CD4-positive, alpha-beta T cell treated with Interleukin-17A for 1 hour (primary cell): ENCODE measurements around the gene COL8A2.

ENCODE experiments used
- DNase-seq: peaks from one replicate; pipeline ENCODE4 v3.0.0-alpha.2; 2020

COL8A2 gene

DNA sequence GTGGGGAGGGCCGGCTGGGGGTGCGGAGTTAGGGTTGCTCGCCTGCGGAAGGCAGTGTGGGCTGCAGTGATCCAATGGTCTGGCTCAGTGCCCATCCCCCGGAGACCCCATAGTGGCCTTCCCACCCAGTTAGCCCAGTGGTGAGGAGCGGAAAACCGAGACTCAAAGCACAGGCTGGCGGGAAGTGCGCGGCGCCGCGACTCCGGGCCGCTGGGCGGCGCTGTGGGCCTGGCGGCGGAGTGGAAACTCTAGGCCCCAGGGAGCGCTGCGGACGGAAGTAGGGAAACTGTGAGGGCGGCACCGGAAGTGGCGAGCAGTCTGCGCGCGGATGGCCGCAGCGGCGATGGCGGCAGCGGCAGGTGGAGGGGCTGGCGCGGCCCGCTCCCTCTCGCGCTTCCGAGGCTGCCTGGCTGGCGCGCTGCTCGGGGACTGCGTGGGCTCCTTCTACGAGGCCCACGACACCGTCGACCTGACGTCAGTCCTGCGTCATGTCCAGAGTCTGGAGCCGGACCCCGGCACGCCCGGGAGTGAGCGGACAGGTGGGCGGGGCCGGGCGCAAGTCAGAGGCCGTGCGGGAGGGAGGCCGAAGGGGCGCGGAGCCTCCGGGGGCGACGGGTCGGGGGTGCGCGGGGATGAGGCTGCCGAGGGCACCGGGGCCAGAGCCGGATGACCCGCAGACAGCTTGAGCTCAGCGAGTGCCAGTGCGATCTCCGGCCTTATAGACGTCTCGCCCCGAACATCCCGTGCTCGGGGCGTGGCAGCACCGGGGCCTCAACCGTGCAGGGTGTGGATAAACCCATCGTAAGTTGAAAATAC is 36.2 kb downstream of the COL8A2 start, which contains the start of gene ADPRS:
TSS of gene ADPRS (plus strand) at position 316 of the 816 bp plus-strand sequence. CDS start at position 329, 13 bp downstream.
- peak; percentile 91 for DNase-seq

DNA sequence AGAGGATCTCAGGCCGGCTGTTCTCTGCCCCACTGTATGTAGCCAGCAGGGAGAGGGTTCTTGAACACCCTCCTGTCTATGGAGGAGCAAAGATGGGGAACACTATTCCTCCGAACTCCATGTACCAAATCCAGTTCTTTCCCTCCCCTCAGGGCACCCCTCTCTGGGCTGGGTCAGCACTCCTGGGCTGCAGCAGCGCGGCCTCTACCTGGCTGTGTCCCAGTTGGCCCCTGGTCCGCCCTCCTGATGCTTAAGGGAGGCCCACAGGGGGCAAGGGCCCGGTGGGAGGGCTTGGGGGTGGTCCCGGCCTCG is 36.8 kb downstream of the COL8A2 start:
- no peak for DNase-seq

DNA sequence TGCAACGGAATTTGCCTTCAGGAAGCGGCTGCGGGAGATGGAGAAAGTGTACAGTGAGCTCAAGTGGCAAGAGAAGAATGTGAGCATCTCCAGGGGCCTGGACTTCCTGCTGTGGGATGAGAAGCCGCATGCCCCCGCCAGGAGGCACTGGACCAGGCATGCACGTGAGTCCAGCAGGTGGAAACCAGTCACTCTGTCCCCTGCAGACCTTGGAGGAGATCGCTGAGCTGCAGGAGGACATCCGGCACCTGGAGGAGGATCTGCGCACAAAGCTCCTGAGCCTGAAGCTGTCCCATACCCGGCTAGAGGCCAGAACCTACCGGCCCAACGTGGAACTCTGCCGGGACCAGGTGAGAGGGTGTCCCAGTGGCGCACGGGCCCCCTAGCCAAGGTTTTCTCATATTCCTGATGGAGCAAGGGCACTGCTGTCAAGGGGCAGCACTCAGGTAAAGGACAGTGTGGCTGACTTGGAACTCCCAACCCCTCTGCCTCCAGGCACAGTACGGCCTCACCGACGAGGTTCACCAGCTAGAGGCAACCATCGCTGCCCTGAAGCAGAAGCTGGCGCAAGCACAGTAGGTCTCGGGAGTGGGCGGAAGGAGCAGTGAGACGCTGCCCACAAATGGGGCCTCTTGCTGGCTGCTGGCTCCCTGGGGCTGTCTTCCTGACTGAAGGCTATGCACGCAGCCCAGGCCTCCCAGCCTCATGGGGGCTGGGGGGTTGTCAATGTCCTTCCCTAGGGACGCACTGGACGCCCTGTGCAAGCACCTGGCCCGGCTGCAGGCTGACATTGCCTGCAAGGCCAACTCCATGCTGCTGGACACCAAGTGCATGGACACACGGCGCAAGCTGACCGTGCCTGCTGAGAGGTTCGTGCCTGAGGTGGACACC is 37.5 kb downstream of the COL8A2 start:
- DNase-seq, result no peak

DNA sequence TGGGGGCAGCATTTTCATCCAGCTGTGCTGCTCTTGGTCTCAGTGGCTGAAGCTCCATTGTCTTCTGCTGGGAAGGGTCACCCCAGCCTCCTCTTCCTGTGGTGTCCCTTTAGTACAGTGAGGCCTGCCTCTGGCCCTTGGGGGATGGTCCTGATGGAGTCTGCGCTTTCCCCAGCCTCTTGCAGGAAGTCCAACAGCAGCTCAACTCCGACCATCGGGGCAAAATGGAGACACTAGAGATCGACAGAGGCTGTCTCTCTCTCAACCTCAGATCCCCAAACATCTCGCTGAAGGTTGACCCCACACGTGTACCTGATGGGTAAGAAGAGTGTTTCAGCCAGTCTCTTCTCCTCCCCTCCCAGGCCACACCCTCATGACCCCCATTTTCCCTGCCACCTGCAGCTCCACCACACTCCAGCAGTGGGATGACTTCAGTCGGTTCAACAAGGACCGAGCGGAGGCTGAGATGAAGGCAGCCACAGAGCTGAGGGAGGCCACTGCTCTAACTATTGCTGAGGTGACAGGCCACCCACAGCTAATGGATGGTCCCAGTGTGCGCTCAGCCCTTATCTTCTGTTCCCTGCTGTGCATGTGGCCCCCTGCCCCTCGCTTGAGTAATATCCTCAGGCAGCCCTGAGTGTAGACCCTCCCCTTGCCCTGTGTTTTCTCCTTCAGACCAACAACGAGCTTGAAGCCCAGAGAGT is 38.3 kb downstream of the COL8A2 start:
- no peak for DNase-seq

DNA sequence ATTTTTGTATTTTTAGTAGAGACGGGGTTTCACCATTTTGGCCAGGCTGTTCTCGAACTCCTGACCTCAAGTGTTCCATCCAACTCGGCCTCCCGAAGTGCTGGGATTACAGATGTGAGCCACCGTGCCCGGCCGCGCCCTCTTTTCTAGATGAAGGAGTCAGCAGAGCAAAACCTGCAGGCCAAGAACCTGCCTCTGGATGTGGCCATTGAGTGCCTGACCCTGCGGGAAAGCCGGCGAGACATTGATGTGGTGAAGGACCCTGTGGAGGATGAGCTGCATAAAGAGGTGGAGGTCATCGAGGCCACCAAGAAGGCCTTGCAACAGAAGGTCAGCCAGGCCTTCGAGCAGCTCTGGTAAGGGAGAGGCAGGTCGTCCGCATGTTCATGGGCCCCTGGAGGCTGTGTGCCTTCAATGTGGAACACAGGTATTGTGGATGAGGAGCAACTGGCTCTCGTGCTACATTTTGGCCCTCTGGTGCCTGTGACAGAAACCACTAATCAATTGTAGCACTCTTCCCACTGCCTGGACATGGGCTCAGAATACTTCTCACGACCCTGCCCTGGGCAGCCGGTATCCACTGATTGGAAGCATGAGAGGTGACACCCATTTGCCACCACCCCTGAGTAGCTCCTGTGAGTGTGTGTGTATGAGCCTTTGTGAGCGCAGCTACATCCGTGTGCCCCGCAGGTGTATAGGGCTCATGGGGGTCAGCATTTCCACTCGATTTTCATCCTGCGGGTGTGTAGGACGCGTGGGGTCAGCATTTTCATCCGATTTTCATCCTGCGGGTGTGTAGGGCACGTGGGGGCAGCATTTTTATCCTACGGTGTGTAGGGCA is 39.1 kb downstream of the COL8A2 start:
- DNase-seq, result no peak

DNA sequence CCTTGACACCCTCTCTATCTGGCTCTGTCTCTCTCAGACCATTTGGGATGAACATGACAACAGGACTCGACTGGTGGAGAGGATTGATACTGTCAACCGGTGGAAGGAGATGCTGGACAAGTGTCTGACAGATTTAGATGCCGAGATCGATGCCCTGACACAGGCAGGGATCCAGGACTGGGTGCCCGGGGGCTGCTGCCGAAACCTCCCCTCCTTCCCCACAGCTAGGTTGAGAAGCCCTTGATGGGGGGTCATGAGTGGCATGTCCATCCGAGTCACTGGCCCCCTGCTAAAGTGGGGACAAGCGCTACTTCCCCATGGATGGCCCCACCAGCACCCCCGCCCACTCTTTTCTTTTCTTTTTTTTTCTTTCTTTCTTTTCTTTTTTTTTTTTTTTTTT is 39.9 kb downstream of the COL8A2 start:
- no peak for DNase-seq

DNA sequence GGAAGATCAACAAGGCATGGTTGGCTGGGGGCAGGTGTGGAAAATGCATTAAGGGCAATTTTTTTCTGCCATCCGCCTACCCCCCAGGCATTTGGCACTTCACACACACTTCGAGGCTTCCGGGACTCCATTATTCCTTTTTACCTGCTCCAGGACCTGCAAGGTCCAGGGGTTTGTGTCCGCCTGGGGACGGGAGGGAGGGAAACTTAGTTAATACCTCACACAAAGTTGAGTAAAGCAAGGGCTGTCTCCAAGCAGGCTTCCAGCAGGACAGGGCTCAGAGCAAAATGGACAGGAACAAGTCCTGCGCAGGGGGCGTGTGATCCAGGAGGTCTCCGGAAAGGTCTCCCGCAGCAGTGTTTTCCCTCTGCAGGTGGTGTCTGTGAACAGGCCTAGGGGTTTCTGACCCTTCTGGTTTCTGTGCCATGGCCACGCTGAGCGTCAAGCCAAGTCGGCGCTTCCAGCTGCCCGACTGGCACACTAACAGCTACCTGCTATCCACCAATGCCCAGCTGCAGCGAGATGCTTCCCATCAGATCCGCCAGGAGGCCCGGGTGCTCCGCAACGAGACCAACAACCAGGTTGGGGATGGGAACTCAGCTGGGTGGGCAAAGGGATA is 40.4 kb downstream of the COL8A2 start:
- DNase-seq, result no peak

DNA sequence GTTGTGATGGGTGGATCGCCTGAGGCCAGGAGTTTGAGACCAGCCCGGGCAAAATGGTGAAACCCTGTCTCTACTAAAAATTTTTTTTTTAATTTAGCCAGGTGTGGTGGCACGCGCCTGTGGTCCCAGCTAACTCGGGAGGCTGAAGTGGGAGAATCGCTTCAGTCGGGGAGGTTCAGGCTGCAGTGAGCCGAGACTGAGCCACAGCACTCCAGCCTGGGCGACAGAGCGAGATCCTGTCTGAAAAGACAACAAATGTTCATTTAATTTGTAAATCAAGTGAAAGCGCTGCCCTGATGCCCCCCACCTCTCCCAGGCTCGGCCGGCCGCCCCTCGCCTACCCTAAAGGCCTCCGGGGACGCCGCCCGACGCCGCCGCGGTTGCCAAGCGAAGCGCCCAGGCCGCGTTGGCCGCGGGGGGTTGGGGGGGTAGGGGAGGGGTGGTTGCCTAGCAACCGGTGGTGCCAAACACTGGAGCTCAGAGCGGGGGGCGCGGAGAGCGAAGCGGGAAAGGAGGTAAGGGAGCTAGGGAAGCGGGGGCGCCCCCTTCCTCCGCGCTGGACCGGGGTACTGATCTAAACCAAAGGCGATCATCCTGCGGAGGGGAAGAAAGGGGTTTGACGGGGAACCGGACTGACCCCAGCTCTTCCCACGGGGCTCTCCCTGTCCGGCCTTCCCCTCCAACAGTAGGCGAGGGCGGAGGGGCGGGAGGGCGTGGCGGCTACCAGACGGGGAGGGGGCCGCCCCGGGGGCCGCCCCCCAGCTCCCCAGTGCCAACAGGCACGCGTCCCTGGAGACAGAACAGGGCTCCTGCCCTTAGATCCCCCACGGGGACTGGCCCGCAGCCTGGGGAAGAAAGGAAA is 41.2 kb downstream of the COL8A2 start, which contains the start of gene TEKT2:
TSS of gene TEKT2 (plus strand) at position 460 of the 862 bp plus-strand sequence. CDS start 828 bp downstream, outside the sequence.
- DNase-seq, result no peak

DNA sequence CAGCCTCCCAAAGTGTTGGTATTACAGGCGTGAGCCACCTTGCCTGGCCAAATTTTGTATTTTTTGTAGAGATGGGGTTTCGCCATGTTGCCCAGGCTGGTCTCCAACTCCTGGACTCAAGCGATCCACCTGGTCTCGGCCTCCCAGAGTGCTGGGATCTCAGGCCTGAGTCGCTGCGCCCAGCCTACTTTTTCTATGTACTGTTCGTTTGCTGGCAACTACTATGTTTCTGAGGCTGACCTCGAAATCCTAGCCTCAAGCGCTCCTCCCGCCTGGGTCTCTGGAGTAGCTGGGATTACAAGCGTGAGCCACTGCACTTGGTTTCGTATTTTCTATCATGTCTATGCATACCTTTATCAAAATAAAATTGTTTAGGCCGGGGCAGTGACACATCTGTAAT is 41.8 kb downstream of the COL8A2 start:
- DNase-seq, result no peak

DNA sequence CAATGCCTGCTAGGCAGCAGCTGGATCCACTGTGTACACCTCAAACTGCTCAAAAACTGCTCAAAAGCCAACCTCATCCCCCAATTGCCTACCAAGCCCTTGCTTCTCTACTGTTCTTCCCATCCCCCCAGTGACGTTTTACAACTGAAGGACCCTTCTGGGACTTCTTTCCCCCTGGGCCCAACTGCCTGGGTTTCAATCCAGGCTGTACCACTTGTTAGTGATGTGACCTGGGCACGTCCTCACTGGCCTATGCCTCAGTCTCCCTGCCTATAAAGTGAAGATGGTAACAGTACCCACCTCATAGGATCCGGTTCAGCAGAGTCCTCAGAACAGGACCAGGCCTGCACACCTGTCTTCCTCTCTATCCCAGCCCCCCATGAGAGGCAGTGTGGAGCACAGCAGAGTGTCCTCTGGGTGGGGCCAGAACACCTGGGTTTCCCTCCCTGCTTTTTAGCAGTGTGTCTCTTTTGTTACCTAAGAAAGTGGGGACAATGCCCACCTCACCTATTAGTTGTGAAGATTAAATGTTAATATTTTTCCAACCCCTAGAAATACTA is 43.0 kb downstream of the COL8A2 start:
- no peak for DNase-seq

DNA sequence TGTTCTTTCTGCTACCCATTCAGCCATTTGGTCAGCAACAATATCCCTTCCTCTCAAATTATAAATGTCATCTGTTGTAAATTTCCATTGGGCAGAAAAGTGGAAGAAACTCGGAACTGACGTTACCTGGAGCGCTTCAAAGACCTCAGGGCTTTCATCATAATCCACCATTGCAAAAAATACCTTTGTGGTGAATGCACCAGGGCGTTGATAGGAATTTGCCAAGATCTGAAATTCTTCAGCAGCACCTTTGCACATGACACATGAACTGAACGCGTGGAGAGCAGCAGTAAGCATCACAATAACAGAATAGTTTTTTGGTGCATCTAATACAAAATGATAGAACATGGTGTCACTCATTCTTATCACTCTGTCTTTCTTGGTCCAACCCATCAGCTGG is 44.2 kb downstream of the COL8A2 start:
- DNase-seq, result no peak

DNA sequence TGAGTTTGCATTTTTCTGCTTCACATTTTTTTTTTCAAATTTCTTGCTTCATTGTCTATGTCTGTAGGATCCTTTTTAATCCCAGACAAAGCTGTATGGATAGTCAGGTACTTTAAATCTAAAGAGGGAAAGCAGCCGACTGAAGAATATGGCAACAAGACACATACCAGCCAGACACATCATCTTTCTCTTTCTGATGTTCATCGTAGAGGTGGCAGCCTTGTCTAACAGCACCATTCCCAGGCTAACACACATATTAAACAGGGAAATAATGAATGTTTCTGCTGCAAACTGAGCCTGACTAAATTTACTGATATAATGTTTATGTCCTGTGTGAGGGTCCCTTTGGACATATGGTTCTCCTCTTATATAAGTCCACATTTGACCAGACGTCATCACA is 44.8 kb downstream of the COL8A2 start:
- no peak for DNase-seq

DNA sequence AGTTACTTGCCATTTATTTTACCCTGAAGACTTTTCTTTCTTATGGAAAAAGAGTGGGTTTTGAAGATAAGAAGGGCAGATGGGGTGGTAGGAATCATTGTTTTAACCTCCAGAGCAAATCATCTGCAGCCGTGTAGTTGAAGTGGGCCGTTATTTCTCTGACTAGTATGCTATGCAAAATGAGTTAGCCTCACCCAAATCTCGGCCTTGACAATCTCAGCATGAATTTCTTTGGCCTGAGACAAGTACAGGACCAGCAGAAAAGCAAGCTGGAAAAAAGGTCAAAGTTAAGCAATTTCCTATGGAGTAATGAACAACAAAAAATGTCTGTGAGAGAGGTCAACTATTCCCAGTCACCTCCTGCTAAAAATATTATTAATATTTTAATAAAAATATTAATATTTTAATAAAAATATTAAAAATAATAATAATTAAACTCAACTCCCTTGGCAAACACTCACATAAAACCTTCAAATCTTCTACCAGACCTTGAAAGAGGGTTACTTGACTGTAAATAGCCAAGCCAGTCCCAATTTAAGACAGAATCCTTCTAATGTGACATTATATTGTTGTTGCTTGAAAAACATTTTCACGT is 47.9 kb downstream of the COL8A2 start:
- DNase-seq, result no peak

DNA sequence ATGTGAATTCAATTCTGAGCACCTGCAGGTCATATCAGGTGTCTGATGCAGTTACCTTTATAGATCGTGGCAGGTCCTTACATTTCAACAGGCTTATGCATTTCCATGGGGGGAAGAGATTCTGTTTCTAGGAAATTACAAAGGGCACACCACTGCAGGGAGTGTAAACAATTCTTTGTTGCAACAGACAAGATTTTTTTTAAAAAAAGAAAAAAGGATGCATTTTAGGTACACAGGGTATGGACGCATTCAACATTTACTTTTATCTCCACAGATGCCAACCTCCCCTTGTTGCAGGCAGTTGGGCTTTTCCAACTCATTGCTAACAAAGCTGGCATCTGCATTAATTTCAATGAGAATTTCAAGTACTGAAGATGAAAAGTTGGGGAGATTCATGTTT is 54.7 kb downstream of the COL8A2 start:
- DNase-seq, result no peak

DNA sequence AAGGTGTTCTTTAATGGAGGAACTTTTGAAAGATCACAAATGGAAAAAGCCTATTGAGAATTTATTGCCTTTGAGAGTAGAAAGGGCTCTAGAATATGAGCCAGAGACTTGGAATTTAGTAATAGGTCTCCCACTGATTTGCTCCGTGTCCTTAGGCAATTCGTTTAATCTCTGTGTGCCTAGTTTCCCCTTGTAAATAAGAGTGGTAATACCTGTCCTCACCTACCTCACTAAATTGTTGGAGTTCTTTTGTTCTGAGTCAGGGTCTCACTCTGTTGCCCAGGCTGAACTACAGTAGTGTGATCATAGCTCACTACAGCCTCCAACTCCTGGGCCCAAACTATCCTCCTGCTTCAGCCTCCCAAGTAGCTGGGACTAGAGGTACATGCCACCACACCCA is 56.2 kb downstream of the COL8A2 start:
- DNase-seq, result no peak

DNA sequence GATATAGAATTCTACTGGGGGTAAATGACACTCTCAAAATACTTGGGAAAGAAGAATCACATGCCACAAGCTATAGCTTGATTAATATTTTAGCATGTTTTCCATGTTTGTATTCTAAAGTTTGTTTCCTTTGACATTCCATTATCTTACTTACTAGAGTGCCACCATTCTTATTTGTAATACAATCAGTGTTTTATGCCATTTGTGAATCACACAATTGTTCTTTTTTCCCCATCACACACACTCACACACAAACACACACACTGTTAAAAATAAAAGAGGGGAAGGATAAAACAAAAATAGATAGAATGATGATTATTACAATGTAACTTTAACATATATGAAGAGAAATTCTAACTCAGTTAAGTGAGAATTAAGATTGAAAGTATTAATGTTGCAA is 57.2 kb downstream of the COL8A2 start:
- DNase-seq, result no peak

DNA sequence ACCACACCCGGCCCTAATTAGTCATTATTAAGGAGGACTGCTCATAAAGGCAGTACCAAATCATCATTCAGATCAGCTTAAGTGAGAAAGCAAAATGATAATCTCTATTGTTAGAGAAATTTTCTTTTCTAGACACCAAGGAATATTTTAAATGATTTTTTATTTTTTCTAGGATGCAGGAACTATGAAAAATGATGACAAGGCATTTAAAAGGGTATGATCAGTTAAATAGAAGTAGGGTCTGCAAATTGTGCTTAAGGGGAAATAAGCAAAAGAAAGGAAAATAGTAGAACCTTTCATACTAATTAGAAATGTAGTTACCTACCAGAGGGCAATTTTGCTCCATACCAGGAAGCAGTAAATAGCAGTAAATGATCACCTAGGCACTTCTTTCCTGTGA is 62.7 kb downstream of the COL8A2 start:
- no peak for DNase-seq

DNA sequence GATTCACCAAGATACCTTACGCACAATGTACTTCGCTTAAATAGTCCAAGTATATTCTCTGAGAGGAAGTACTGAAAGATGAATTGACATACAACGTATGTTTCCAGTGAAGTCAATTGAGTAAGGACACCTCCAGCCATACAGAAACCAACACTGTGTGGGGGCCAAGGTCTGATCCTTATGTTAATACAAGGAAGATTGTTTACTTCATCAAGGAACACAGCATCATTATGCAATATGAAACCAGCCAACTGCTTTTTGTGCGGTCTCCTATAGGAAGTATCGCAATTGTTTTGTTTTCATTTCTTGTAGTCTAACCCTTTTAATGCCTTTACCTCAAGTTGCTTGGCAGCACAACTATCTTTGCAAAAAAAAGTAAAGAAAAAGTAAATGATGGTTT is 69.3 kb downstream of the COL8A2 start:
- DNase-seq, result no peak

DNA sequence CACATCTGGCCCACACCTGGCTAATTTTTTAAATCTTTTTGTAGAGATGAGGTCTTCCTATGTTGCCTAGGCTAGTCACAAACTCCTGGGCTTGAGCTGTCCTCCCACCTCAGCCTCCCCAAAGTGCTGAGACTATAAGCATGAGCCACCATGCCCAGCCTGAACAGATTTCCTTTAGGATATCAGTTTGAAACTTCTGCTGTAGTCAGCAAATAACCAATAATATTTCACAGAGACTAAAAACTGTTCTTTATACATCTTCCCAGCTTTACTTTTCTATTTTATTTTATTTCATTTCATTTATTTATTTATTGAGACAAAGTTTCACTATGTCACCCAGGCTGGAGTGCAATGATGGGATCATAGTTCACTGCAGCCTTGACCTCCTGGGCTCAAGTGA is 71.0 kb downstream of the COL8A2 start:
- no peak for DNase-seq

DNA sequence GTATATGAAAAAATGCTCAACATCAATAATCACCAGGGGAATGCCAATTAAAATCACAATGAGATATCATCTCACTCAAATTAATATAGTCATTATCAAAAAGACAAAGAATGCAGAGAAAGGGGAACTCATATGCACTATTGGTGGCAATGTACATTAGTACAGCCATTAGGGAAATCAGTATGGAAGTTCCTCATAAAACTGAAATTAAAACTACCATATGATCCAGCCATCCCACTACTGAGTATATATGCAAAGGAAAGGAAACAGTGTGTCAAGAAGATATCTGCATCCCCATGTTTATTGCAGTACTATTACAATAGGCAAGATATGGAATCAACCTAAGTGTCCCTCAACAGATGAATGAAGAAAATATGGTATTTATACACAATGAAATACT is 73.2 kb downstream of the COL8A2 start:
- DNase-seq, result no peak
